Measurements from ENCODE around the gene DPPA3. TPM values are rescaled to one million over a fixed set of nuclear protein-coding genes. Genes with fewer than 3 reads are reported as not detected.

Gene DPPA3
- total RNA-seq, result not detected in 2 replicates

GRCh38 chr12:7711133-7711532 lies at the start of gene DPPA3:
Gene DPPA3 (plus strand): TSS chr12:7711433. CDS start chr12:7711571, 138 bp downstream.

DNA sequence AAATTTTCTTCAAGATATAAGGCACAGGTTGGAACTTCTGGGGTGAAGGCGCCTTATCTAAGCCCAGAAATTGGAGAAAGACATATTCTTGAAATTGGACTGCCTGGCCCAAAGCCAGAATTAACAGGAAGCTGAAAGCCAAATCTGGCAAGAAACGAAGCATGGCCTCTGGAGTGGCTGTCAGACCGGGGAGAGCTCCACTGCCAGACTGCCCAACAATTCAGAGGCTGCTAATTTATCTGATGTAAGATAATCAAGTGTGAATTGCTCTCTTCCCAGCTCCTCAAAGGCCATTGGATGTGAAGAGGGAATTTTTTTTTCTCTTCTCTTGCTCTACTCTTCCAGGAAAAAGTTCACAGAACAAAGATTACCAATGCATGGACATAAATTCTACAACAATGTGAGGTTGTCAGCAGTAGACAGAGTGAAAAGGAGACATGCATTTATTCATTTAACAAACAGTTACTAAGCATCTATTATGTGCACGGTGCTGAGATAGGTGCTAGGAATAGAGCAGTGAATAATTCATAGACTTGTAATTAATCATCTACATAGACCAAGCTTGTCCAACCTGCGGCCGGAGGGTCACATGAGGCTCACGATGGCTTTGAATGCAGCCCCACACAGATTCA lies 15.6 kb upstream of the DPPA3 start, which contains the start of gene GDF3:
GDF3 (minus strand) TSS at position 210 of the 632 bp plus-strand sequence; CDS start at position 163, 47 bp downstream.

GRCh38 chr12:7747246-7747645 lies 36.0 kb downstream of the DPPA3 start, which contains the start of gene CLEC4C:
Gene CLEC4C (minus strand): TSS chr12:7747375. CDS start chr12:7747348, 27 bp downstream.

Other genes with a start within 250 kb of the DPPA3 start
- gene CD163, start 207.7 kb upstream of the DPPA3 start, total RNA-seq, result not detected in 2 replicates
- not detected in 2 replicates for gene APOBEC1, start 45.5 kb upstream of the DPPA3 start, total RNA-seq
- gene GDF3, start 15.7 kb upstream of the DPPA3 start, total RNA-seq, result 0.06 and 0.16 TPM in 2 replicates
- gene CLEC4C, start 35.9 kb downstream of the DPPA3 start, total RNA-seq, result not detected in 2 replicates
- gene NANOGNB, start 53.8 kb downstream of the DPPA3 start, total RNA-seq, result not detected in 2 replicates
- gene NANOG, start 78.0 kb downstream of the DPPA3 start, total RNA-seq, result not detected in 2 replicates
- gene SLC2A14, start 161.5 kb downstream of the DPPA3 start, total RNA-seq, result 0.06 TPM in 1 of 2 replicates, not detected in the other
- 21.2 and 24.1 TPM in 2 replicates for gene SLC2A3, start 224.8 kb downstream of the DPPA3 start, total RNA-seq